Keratinocyte (primary cell): ENCODE measurements around the gene SLC4A5.

Experiments
- EZH2 ChIP-seq: IDR thresholded peaks from one replicate; pipeline ENCODE4 v1.6.1; 2012; ENCODE audit warnings: inconsistent platforms, mild to moderate bottlenecking, low read length, moderate library complexity
- TF ChIP-seq, protein P1 (sequence below), 3 experiments: IDR thresholded peaks in 1 of 3; conservative IDR thresholded peaks in 1 of 3; optimal IDR thresholded peaks in 1 of 3; 2 replicates in 2 of 3; 3 replicates in 1 of 3; pipeline versions ENCODE3 to v1.5.1; 2011; ENCODE audit warnings: low read length in 3 of 3, mild to moderate bottlenecking in 3 of 3, moderate library complexity in 2 of 3, control low read depth in 1 of 3, inconsistent platforms in 1 of 3; ENCODE audit not compliant: insufficient read depth in 2 of 3; ENCODE audit errors: extremely low read depth in 1 of 3

DNA sequence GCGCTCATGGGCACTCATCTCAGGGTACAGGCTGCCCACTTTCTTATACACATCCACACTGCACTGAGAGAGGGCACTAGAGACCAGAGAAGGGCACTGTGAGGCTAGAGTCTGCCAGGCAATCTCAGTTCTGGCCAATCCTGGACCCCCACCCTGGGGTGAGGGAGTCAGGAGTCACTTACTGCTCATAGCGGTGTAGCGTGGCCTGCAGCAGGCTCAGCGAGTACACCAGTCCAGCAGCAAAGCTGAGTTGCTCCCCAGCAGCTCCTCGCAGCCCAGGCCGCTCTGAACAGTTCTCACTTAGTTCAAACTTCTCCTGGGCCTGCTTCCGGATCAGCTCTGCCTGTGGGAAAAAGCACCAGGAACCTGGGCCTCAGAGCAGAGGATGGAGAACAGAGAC lies 24.6 kb upstream of the SLC4A5 start:
- TF ChIP-seq, protein P1, sequence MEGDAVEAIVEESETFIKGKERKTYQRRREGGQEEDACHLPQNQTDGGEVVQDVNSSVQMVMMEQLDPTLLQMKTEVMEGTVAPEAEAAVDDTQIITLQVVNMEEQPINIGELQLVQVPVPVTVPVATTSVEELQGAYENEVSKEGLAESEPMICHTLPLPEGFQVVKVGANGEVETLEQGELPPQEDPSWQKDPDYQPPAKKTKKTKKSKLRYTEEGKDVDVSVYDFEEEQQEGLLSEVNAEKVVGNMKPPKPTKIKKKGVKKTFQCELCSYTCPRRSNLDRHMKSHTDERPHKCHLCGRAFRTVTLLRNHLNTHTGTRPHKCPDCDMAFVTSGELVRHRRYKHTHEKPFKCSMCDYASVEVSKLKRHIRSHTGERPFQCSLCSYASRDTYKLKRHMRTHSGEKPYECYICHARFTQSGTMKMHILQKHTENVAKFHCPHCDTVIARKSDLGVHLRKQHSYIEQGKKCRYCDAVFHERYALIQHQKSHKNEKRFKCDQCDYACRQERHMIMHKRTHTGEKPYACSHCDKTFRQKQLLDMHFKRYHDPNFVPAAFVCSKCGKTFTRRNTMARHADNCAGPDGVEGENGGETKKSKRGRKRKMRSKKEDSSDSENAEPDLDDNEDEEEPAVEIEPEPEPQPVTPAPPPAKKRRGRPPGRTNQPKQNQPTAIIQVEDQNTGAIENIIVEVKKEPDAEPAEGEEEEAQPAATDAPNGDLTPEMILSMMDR (optimal IDR thresholded peaks at IDR 0.05 in 1 of 3, IDR thresholded peaks at IDR 0.05 in 1 of 3, conservative IDR thresholded peaks at IDR 0.05 in 1 of 3; ENCODE audit: extremely low read depth in 1 of 3, insufficient read depth in 2 of 3, low read length in 3 of 3), result no peak
- no peak for TF ChIP-seq EZH2
